ENCODE data around the gene ARHGAP40.

Gene ARHGAP40

DNA sequence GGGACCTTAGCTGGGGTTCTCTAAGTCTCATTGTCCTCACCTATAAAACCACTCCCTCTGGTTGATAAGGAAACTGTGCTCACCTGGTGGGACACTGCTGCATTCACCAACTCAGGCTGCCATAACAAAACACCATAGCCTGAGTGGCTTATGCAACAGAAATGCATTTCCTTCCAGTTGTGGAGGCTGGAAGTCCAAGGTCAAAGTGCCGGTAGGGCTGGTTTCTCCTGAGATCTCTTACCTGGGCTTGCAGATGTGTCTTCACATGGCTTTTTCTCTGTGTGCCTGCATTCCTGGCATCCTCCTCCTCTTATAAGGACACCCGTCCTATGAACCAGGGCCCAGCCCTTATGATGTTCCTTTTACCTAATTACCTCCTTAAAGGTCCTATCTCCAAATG, 62.7 kb downstream of the ARHGAP40 start:
- no peak overlapping the region for H3K4me3 ChIP-seq (ENCODE audit: low read depth, low read length)
- TF ChIP-seq, protein P1, sequence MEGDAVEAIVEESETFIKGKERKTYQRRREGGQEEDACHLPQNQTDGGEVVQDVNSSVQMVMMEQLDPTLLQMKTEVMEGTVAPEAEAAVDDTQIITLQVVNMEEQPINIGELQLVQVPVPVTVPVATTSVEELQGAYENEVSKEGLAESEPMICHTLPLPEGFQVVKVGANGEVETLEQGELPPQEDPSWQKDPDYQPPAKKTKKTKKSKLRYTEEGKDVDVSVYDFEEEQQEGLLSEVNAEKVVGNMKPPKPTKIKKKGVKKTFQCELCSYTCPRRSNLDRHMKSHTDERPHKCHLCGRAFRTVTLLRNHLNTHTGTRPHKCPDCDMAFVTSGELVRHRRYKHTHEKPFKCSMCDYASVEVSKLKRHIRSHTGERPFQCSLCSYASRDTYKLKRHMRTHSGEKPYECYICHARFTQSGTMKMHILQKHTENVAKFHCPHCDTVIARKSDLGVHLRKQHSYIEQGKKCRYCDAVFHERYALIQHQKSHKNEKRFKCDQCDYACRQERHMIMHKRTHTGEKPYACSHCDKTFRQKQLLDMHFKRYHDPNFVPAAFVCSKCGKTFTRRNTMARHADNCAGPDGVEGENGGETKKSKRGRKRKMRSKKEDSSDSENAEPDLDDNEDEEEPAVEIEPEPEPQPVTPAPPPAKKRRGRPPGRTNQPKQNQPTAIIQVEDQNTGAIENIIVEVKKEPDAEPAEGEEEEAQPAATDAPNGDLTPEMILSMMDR (IDR thresholded peaks at IDR 0.05; ENCODE audit: low read depth, low read length), result no peak

DNA sequence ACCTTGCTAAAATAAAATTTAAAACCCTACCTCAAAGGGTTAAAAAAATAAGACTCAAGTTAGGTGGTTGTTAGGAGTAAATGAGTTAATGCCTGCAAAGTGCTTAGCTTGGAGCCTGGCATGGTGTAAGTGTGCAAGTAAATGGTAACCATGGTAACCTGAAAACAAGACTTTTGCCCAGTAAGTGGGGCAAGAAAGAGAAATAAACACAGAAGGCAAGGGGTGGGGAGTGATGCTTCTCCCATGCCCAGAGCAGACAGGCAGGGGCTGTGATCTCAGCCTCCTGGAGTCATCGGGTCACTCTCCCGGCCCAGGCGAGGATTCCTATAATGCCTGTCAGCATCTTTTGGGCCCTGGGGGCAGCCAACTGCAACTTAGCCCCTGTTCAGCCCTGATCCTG, 63.5 kb downstream of the ARHGAP40 start:
- H3K4me3 ChIP-seq (ENCODE audit: low read depth, low read length), result no peak overlapping the region
- TF ChIP-seq, protein P1 (IDR thresholded peaks at IDR 0.05; ENCODE audit: low read depth, low read length), result no peak

DNA sequence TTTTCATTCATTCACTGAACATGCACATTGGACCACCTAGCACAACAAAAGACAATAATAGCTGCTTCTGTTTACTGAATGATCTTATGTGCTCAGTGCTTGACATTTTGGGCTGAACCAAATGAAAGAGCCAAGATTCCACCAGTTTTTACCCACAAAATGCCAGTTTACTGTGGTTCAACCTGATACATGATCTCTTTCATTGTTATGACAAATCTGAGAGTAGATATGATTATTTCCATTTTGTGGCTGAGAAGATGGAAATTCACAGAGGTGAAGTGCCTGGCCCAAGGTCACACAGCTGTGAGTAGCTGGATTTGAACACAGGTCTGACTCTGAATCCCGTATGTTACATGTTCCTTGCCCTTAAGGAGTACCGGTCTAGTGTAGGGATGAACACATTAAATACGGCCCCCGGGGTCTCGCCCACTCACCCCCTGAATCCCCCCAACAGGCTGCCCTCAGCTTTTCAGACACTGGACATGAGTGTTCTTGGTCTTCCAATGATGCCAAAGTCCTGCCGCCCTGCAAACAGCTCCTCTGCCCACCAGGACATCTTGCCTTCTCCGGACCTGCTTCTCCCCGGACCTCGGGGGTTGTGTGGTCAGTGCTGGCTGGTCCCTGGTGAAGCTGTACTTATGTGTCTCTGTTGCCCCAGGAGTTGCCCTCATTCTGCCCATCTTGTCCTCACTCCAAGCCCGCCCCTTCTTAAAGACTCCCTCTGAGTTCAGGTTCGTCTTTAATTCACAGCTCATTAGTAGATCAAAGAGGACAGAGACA, 64.1 kb downstream of the ARHGAP40 start:
- TF ChIP-seq, protein P1 (IDR thresholded peaks at IDR 0.05; ENCODE audit: low read depth, low read length), result no peak
- H3K4me3 ChIP-seq (ENCODE audit: low read depth, low read length), result no peak overlapping the region

DNA sequence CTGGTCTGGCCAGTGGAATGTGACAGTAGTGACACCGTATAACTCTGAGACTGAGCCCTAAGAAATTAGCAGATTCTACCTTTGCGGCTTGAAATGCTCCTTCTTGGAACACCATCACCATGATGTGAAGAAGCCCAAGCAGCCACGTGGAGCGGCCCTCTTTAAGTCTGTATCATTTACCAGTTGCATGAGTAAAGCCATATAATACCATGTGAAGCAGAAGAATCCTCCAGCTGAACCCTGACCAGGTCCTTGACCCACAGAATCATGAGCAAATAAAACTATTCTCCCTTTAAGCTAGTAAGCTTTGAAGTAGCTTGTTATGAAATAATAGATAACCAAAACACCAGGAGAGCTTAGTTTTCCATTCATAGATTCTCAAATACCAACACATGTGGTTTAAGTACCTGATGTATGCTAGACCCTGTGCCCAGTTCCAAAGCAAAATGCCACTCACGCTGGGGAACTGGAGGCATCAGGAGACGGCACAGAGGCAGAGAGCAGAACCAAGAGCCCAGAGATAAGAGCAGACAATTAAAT, 65.9 kb downstream of the ARHGAP40 start:
- TF ChIP-seq, protein P1 (IDR thresholded peaks at IDR 0.05; ENCODE audit: low read depth, low read length), result no peak

DNA sequence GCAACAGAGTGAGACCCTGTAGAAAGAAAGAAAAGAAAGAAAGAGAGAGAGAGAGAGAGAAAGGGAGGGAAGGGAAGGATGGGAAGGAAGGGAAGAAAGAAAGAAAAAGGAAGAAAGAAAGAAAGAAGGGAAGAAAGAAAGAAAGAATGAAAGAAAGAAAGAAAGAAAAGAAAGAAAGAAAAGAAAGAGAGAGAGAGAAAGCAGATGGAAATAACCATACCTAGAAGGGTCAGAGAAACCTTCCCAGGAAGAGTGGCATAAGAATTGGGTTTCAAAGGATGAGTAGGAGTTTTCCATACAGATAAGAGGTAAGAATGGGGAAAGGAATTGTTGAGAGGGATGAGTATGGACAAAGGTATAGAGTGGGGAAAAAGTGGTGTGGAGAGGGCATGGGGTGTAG, 68.1 kb downstream of the ARHGAP40 start:
- TF ChIP-seq, protein P1 (IDR thresholded peaks at IDR 0.05; ENCODE audit: low read depth, low read length), result no peak
- H3K4me3 ChIP-seq (ENCODE audit: low read depth, low read length), result no peak overlapping the region

More for the DNA sequence above, 65.9 kb downstream of the ARHGAP40 start:
- H3K4me3 ChIP-seq (ENCODE audit: low read depth, low read length), result no peak overlapping the region

DNA sequence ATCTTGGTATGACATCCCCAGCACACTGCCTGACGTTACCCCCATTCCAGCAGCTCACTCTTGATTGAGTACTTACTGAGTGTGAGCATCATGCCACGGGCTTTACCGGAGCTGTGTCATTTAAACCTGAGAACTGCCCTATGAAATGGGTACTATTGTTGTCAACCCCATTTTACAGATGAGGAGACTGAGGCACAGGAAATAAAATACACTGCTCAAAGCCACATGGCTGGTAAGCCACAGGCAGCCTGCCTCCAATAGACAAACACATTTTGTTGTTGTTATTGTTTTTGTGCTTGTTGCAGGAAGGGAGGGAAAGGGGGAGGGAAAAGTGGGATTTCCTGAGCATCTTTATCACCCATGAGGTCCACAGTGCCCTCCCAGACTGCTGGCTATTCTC, 69.2 kb downstream of the ARHGAP40 start:
- TF ChIP-seq, protein P1 (IDR thresholded peaks at IDR 0.05; ENCODE audit: low read depth, low read length), result no peak

DNA sequence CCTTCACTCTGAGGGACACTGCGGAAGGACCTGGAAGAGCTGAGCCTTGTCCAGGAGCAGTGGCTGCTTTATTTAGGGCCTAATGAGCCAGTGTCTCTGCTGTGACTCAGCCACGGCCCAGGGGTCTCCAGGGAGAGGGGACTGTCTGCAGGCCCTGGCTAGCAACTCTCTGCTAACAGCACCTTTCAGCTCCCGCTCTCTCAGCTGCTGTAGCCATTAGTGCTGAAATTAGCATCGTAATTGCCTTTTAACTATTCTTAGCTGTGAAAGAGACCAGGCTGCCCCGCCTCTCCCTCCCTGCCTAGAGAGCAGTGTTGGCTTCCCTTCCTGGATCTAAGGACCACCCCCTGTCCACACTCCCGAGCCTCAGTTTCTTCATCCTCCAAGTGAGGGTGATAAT, 69.6 kb downstream of the ARHGAP40 start:
- TF ChIP-seq, protein P1 (IDR thresholded peaks at IDR 0.05; ENCODE audit: low read depth, low read length), result no peak

More for the DNA sequence above, 69.2 kb downstream of the ARHGAP40 start:
- H3K4me3 ChIP-seq (ENCODE audit: low read depth, low read length), result no peak overlapping the region

More for the DNA sequence above, 69.6 kb downstream of the ARHGAP40 start:
- H3K4me3 ChIP-seq (ENCODE audit: low read depth, low read length), result no peak overlapping the region

Data from WI38 (cell line).